Right lobe of liver (tissue), 6 donors: ENCODE data around the gene CTSL. TPM values are rescaled to one million over a fixed set of nuclear protein-coding genes. Genes with fewer than 3 reads are reported as not detected.

ENCODE experiments used
- ATAC-seq, 4 donors: fragments of 200-7000 bp; cut with Tn5 transposase; one replicate each; pipeline ENCODE4 v1.9.1; 2020; ENCODE audit warnings: mild to moderate bottlenecking in 4 of 4, moderate library complexity in 4 of 4
- DNase-seq, 3 donors: peaks; one replicate each; pipeline ENCODE4 v3.0.0-alpha.2; 2020
- H3K27ac ChIP-seq, 3 donors: fragments of 200-600 bp; one replicate each; pipeline ENCODE4 v1.8.0; 2022
- H3K27me3 ChIP-seq, 2 donors: fragments of 200-600 bp; one replicate each; pipeline ENCODE4 v1.8.0; 2022
- H3K36me3 ChIP-seq, 4 donors: fragments of 200-600 bp; sonication (generic) in 1 of 4; one replicate each; pipeline versions ENCODE4 v1.5.1 to v1.8.0; 2017 to 2022; ENCODE audit warnings: control low read depth in 1 of 4
- H3K4me1 ChIP-seq, 4 donors: fragments of 200-600 bp; sonication (generic) in 1 of 4; one replicate each; pipeline versions ENCODE4 v1.5.1 to v1.8.0; 2017 to 2022; ENCODE audit warnings: control low read depth in 1 of 4
- H3K4me3 ChIP-seq, 3 donors: fragments of 200-600 bp; one replicate each; pipeline ENCODE4 v1.8.0; 2022
- H3K9me3 ChIP-seq, 4 donors: fragments of 200-600 bp; sonication (generic) in 1 of 4; one replicate each; pipeline versions ENCODE4 v1.5.1 to v1.8.0; 2017 to 2022; ENCODE audit warnings: control low read depth in 1 of 4
- CTCF ChIP-seq, 4 donors: fragments of 200-600 bp in 3 of 4; fragments of 450-650 bp in 1 of 4; IDR thresholded peaks; one replicate each; pipeline versions ENCODE4 v1.5.1 to v1.8.0; 2016 to 2022; ENCODE audit warnings: antibody characterized with exemption in 4 of 4, mild to moderate bottlenecking in 2 of 4
- POLR2A ChIP-seq: fragments of 450-650 bp; IDR thresholded peaks from one replicate; pipeline ENCODE4 v1.6.1; 2017; ENCODE audit warnings: antibody characterized with exemption, mild to moderate bottlenecking
- WGBS: methylation state at CpG from one replicate; pipeline ENCODE4 v1.1.6; 2018; ENCODE audit warnings: low coverage, low lambda C conversion rate; ENCODE audit not compliant: insufficient coverage; ENCODE audit errors: missing lambda C conversion rate; 5-methylcytosine and 5-hydroxymethylcytosine counted together
- intact Hi-C, 2 donors: fragments of 100-400 bp; cut with DNase I; formaldehyde crosslinking; loops; one replicate each; pipeline versions ENCODE4 v1.11.2 to v1.14.1; 2022
- total RNA-seq, 6 experiments: library from RNA; depleted of rRNA in 2 of 6; stranded (reverse); fragments of >200 nt in 2 of 6; fragmentation: NEBNext Ultra II Directional in 3 of 6; extraction: Animal tissue kit (Norgen Biotek cat#: 25700) in 3 of 6; gene quantifications; one replicate each; pipeline versions ENCODE4 v1.1.0 to v1.2.4, GENCODE V29; 2016 to 2023
- donor health status: DM: no; HTN: yes; CAD: no.
- donor health status: DM: no; HTN: no; CAD: no.
- donor health status: DM: no; HTN: no; CAD: no.
- donor health status: DM: no; HTN: yes; CAD: no.
- donor health status: DM: no; HTN: yes; CAD: no.

CTSL gene
- total RNA-seq, 6 experiments from 2014 or later = 135 to 221 (median 164) TPM

DNA sequence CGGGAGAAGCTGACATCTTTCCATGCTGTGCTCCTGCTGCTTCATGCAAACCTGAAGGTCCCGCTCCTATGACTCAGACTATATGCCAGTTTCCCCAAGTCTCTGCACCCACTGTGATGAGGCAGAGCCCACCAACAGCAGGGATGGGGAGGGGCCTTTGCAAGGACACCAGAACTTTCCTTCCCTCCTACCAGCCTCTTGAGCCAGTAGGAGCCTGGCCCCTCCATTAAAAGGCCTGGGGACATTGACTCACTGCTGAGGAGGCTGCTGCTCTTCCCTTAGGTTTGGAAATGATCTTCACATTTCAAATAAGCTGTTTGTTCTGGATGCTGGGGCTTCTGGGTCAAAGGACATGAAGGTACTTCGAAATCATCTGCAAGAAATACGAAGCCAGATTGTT is 26.1 kb upstream of the CTSL start:
- peaks cover 0 to 28% (median 13%) of the 10 kb centered on the region in 4 donors for H3K36me3 ChIP-seq
- no peak for ATAC-seq
- H3K4me3 ChIP-seq = no peak overlapping the region
- H3K4me1 ChIP-seq = peaks cover 0 to 13% (median 0%) of the 10 kb centered on the region in 4 donors
- TF ChIP-seq POLR2A = no peak
- TF ChIP-seq CTCF (IDR thresholded peaks at IDR 0.05) = no peak
- no peaks in the 10 kb centered on the region for H3K9me3 ChIP-seq
- no peaks in the 10 kb centered on the region for H3K27me3 ChIP-seq
- 86% methylated on average over 4 of the region's 4 CpGs for WGBS
- DNase-seq = no peak
- intact Hi-C loops = no loop called here
- H3K27ac ChIP-seq = no peak overlapping the region

DNA sequence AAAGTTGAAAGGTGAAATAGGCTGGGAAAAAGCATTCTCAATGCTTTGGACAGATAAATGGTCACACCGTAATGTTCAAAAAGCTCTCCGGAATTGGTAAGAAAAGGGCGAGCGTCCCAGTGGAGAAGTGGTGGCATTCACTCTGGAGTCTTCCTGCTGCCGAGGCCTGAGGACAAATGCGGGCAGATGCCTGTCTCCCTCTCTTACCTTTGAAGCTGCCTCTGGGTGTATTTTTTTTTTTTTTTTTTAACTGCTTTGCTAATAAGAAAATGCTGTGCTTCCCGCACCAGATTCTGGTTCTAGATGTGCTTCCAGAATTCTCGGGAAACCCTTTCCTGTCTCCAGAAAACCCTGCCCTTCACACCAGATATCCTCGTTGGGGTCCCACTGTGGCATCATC is 24.4 kb upstream of the CTSL start:
- intact Hi-C loops = no loop called here
- H3K36me3 ChIP-seq = peaks cover 0 to 32% (median 15%) of the 10 kb centered on the region in 4 donors
- no peaks in the 10 kb centered on the region for H3K27me3 ChIP-seq
- peaks cover 0 to 16% (median 0%) of the 10 kb centered on the region in 4 donors for H3K4me1 ChIP-seq
- no peak overlapping the region for H3K4me3 ChIP-seq
- no peaks in the 10 kb centered on the region for H3K9me3 ChIP-seq
- WGBS = 94% methylated on average over 7 of the region's 9 CpGs
- TF ChIP-seq CTCF (IDR thresholded peaks at IDR 0.05) = no peak
- no peak for TF ChIP-seq POLR2A
- ATAC-seq = no peak
- DNase-seq = no peak
- H3K27ac ChIP-seq = no peak overlapping the region

GRCh38 chr9:87701931-87702421 is 23.9 kb upstream of the CTSL start:
- Histone ChIP-seq H3K9me3 (no peaks in the 10 kb centered on the region), H3K4me3 (no peak overlapping the region), H3K27ac (no peak overlapping the region), H3K36me3 (peaks cover 0 to 37% (median 15%) of the 10 kb centered on the region in 4 donors), H3K4me1 (peaks cover 0 to 16% (median 0%) of the 10 kb centered on the region in 4 donors), H3K27me3 (no peaks in the 10 kb centered on the region)
- DNase-seq (no peak), ATAC-seq (no peak)
- intact Hi-C loops = no loop called here
- 82% methylated on average over 4 of the region's 6 CpGs for WGBS
- no peak for TF ChIP-seq POLR2A

- Histone ChIP-seq H3K27ac (no peak overlapping the region), H3K4me3 (no peak overlapping the region), H3K27me3 (no peaks in the 10 kb centered on the region), H3K4me1 (peaks cover 0 to 14% (median 0%) of the 10 kb centered on the region in 4 donors), H3K36me3 (peaks cover 0 to 38% (median 16%) of the 10 kb centered on the region in 4 donors), H3K9me3 (no peaks in the 10 kb centered on the region)
- ATAC-seq (no peak), DNase-seq (no peak)
- no peak for TF ChIP-seq CTCF (IDR thresholded peaks at IDR 0.05)
- no peak for TF ChIP-seq POLR2A
- 100% methylated on average over 1 of the region's 9 CpGs for WGBS
- intact Hi-C loops = no loop called here
Observed at GRCh38 chr9:87702921-87703320, 23.0 kb upstream of the CTSL start.

DNA sequence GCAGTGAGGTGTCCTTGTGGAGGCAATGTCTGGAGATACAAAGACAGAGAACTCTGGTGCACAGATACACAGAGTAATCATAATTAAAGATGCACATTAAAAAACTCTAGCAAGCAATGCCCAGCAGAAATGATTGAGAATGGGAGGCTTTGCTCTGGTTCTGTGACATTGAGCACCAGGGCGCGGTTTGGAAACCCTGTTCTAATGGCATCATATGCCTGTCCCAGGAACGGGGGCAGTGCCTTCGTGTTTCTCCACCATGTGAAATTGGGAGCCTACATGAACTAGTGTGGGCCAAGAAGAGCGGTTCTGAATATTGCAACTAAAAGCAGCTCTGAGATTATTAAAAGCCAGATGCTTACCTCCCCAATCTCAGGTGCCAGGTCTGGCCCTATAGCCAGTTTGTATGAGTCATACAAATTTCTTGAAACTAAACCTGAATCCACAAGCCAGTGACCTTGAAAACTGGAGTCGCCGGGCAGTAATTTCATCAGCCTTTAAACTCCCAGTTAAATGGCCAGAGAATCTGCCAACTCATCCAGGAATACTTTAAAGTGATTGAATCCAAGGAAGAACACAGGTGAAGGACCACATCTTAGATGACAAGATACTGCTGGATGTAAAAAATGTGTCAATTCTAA is 22.2 kb upstream of the CTSL start:
- DNase-seq (no peak), ATAC-seq (peak in 3 of 4 donors; percentile 58 to 74 (median 72))
- no peaks in the 10 kb centered on the region for H3K9me3 ChIP-seq
- H3K27ac ChIP-seq = no peak overlapping the region
- WGBS = 55% methylated on average over 6 of the region's 7 CpGs
- TF ChIP-seq CTCF (IDR thresholded peaks at IDR 0.05) (no peak), POLR2A (no peak)
- H3K4me3 ChIP-seq = no peak overlapping the region
- H3K36me3 ChIP-seq = peaks cover 0 to 34% (median 17%) of the 10 kb centered on the region in 4 donors
- intact Hi-C loops = no loop called here
- H3K4me1 ChIP-seq = peaks cover 0 to 11% (median 0%) of the 10 kb centered on the region in 4 donors
- no peaks in the 10 kb centered on the region for H3K27me3 ChIP-seq
